ENCODE results near the gene HLA-DRA.

The HLA-DRA gene

GRCh38 chr6:32475392-32476206 is 35.9 kb downstream of the HLA-DRA start:
- DNase-seq (ENCODE audit: low read depth in 2 of 2), result no peak

GRCh38 chr6:32483968-32484613 is 44.4 kb downstream of the HLA-DRA start:
- DNase-seq (ENCODE audit: low read depth in 2 of 2), result no peak

- no peak for DNase-seq (ENCODE audit: low read depth in 2 of 2)
These were observed 44.9 kb downstream of the HLA-DRA start for GRCh38 chr6:32484614-32484998.

- DNase-seq (ENCODE audit: low read depth in 2 of 2), result no peak
These were observed 48.4 kb downstream of the HLA-DRA start for GRCh38 chr6:32488083-32488482.

GRCh38 chr6:32491700-32492099 is 52.0 kb downstream of the HLA-DRA start:
- DNase-seq (ENCODE audit: low read depth in 2 of 2), result no peak

- DNase-seq (ENCODE audit: low read depth in 2 of 2), result no peak
These were observed 52.7 kb downstream of the HLA-DRA start for GRCh38 chr6:32492351-32492750.

Data from stimulated activated CD8-positive, alpha-beta memory T cell treated with anti-CD3 and anti-CD28 coated beads, Interleukin-2, amount 100 ng/mL, for 1 hour (primary cell).